GM12874 (cell line): ENCODE measurements around the gene HSD17B1.

Experiments used
- TF ChIP-seq, protein P1 (sequence below): IDR thresholded peaks from 2 replicates; pipeline ENCODE4 v1.5.1; 2011; ENCODE audit warnings: low read depth, mild to moderate bottlenecking, control low read depth, low read length, moderate library complexity; ENCODE audit not compliant: insufficient read depth

The HSD17B1 gene

DNA sequence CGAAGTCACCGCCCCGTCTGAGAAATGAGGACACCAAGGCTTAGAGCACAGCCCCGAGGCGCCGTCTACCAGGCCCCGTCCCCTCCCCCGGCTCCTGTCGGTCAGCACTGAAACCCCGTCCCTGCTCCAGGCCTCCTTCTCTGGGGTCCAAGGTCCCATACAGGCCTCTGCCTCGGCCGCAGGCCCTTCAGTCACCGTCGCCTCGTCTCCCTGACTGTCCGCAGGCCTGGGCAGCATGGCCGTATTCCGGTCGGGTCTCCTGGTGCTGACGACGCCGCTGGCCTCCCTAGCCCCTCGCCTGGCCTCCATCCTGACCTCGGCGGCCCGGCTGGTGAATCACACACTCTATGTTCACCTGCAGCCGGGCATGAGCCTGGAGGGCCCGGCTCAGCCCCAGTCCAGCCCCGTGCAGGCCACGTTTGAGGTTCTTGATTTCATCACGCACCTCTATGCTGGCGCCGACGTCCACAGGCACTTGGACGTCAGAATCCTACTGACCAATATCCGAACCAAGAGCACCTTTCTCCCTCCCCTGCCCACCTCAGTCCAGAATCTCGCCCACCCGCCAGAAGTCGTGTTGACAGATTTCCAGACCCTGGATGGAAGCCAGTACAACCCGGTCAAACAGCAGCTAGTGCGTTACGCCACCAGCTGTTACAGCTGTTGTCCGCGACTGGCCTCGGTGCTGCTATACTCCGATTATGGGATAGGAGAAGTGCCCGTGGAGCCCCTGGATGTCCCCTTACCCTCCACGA, 9.8 kb downstream of the HSD17B1 start:
- TF ChIP-seq, protein P1, sequence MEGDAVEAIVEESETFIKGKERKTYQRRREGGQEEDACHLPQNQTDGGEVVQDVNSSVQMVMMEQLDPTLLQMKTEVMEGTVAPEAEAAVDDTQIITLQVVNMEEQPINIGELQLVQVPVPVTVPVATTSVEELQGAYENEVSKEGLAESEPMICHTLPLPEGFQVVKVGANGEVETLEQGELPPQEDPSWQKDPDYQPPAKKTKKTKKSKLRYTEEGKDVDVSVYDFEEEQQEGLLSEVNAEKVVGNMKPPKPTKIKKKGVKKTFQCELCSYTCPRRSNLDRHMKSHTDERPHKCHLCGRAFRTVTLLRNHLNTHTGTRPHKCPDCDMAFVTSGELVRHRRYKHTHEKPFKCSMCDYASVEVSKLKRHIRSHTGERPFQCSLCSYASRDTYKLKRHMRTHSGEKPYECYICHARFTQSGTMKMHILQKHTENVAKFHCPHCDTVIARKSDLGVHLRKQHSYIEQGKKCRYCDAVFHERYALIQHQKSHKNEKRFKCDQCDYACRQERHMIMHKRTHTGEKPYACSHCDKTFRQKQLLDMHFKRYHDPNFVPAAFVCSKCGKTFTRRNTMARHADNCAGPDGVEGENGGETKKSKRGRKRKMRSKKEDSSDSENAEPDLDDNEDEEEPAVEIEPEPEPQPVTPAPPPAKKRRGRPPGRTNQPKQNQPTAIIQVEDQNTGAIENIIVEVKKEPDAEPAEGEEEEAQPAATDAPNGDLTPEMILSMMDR: no peak

DNA sequence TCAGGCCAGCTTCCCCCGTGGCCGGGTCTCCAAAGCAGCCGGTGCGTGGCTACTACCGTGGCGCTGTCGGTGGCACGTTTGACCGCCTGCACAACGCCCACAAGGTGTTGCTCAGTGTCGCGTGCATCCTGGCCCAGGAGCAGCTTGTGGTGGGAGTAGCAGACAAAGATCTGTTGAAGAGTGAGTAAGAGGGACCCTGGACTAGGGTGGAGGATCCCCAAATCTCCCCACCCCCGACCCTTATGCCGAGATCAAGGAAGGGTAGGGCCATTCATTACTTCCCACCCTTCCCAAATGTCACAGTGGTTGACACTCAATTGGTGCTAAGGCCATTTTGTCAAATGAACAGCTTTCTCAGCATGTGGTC, 10.4 kb downstream of the HSD17B1 start:
- TF ChIP-seq, protein P1: no peak

DNA sequence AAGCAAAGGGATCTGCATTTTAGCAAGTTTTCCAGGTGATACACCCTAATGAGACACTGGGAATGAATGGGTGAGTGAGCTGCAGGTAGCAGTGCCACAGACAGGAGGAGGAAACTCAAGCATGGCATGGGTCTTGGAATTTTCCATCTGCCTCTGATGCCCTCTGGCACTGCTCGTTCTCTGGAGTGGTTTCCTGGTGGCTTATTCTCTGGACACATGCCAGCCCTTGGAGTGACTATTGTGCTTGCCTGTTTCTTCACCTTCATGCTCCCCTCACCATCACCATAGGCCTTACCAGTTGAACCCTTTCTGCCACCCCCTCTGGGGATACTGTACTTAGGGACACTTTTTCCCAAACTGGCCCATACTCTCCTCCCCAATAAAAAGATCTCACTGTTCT, 10.8 kb downstream of the HSD17B1 start:
- TF ChIP-seq, protein P1: no peak

DNA sequence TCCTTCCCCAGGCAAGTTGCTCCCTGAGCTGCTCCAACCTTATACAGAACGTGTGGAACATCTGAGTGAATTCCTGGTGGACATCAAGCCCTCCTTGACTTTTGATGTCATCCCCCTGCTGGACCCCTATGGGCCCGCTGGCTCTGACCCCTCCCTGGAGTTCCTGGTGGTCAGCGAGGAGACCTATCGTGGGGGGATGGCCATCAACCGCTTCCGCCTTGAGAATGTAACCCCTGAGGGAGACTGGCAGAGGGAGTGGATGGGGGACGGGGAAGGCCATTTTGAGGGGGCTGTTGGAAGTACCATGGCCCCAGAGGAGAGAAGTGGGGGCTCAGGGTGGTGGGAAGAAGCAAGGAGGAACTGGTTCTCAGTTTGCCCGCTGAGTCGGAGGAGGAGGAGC, 11.2 kb downstream of the HSD17B1 start:
- TF ChIP-seq, protein P1: no peak

DNA sequence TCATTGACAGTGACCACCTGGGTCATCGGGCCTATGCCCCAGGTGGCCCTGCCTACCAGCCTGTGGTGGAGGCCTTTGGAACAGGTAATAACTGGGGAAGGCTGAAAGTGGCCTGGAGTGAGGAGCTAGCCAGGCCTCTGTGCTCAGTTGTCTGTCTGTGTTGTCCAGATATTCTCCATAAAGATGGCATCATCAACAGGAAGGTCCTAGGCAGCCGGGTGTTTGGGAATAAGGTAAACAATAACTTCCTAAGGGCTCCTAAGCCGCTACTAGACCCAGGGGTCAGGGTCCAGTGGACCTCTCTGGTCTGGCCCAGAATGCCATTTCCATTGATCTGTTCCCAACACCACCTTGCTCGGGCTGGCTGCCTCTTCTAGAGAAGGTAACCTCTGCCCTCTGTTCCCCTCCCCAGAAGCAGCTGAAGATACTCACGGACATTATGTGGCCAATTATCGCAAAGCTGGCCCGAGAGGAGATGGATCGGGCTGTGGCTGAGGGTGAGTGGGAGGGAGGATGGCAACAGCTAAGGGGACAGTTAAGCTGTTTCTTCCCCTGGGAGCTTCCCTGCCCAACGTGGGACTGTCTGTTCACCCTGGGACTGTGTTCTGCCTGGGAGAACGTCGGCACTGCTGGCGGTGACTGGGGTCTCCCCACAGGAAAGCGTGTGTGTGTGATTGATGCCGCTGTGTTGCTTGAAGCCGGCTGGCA, 12.2 kb downstream of the HSD17B1 start:
- TF ChIP-seq, protein P1: no peak

DNA sequence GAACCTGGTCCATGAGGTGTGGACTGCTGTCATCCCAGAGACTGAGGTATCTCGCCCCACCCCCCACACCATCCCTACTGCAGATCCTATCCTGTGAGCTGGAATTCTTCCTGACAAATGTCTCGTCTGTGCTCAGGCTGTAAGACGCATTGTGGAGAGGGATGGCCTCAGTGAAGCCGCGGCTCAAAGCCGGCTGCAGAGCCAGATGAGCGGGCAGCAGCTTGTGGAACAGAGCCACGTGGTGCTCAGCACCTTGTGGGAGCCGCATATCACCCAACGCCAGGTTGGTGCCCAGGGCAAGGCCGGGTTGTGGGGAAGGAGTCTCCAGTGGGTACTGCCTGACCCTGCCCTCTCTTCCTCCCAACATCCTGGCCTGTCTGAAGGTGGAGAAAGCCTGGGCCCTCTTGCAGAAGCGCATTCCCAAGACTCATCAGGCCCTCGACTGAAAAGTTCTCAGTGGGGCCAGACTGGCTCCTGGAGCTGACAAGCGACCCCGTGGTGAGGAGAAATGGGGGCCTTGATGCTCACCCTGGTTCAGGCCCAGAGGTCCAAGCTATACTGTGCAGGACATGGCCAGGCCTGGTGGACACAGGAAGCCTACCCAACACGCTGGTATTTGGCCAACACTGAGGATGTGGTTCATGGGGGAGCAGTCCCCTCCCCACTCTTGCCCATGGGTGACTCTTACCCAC, 12.9 kb downstream of the HSD17B1 start:
- TF ChIP-seq, protein P1: no peak

DNA sequence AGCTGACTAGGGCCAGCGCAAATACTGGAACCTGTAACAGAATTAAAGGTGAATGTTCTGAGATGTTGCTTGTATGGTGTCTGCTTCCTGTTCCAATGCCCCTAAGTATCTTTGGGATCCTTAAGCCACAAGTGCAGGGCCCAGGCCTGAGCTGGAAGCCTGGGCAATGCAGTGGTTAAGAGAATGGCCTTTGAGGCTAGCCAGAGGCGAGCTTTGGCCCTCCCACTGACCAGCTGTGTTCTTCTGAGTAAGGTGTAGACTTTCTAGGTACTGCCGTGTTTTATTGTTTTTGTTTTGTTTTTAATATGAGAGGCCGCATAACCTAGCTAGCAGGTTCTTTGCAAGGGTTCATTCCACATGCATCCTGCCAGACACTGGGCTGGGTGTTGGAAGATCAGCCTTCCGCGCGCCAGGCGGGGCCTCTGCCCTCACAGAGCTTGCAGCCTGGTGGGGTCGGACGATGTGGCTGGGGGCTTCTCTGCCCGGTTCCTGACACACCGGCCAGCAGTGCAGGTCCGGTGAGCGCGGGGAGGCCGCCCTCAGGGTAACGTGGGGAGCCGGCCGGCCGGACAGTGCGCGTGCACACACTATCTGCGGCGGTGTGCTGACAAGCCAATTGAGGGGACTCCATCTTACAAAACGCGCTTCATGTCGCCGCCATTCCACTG, 13.6 kb downstream of the HSD17B1 start:
- TF ChIP-seq, protein P1: no peak
